ENCODE measurements around the gene BTF3L4.
A peak's percentile ranks its signal among the peaks of the same experiment; 100 is the strongest.
"Not testable (repeated sequence)": the region's sequence is repeated elsewhere in the genome, so short reads cannot be mapped to it uniquely, and the experiment has no call there.

Gene BTF3L4

GRCh38 chr1:52033190-52034049, 22.7 kb upstream of the BTF3L4 start, which contains the start of gene KTI12:
TSS of gene KTI12 (minus strand) at chr1:52033810. CDS start at chr1:52033761, 49 bp downstream.
- H3K4me1 ChIP-seq (ENCODE audit: control insufficient read depth, insufficient read depth, low read length): no peaks in the 10 kb centered on the region; the same call in 1 of the 2 replicates
- WGBS (ENCODE audit: insufficient coverage, insufficient read length): no CpG with 5 or more reads among the region's 78 CpGs
- no peaks in the 10 kb centered on the region for H3K36me3 ChIP-seq (ENCODE audit: control insufficient read depth, insufficient read depth, low read length)

GRCh38 chr1:52034050-52034384, 22.1 kb upstream of the BTF3L4 start:
- WGBS (ENCODE audit: insufficient coverage, insufficient read length): no CpG with 5 or more reads among the region's 2 CpGs
- Histone ChIP-seq H3K4me3 (ENCODE audit: low read length) (no peak overlapping the region), H3K4me1 (ENCODE audit: control insufficient read depth, insufficient read depth, low read length) (no peaks in the 10 kb centered on the region; the same call in 1 of the 2 replicates), H3K36me3 (ENCODE audit: control insufficient read depth, insufficient read depth, low read length) (no peaks in the 10 kb centered on the region), H3K9me3 (ENCODE audit: control insufficient read depth, insufficient read depth, low read length) (no peaks in the 10 kb centered on the region), H3K27me3 (ENCODE audit: control insufficient read depth, insufficient read depth, low read length) (no peaks in the 10 kb centered on the region), H3K27ac (ENCODE audit: low read length) (no peak overlapping the region)
- no peak for DNase-seq (ENCODE audit: low read depth, low spot score)

More at GRCh38 chr1:52033190-52034049, 22.7 kb upstream of the BTF3L4 start, which contains the start of gene KTI12:
- no peaks in the 10 kb centered on the region for H3K27me3 ChIP-seq (ENCODE audit: control insufficient read depth, insufficient read depth, low read length)
- no peak for DNase-seq (ENCODE audit: low read depth, low spot score)
- H3K27ac ChIP-seq (ENCODE audit: low read length): no peak within 1 kb of the TSS
- no peaks in the 10 kb centered on the region for H3K9me3 ChIP-seq (ENCODE audit: control insufficient read depth, insufficient read depth, low read length)
- peak within 1 kb of the TSS; percentile 95 for H3K4me3 ChIP-seq (ENCODE audit: low read length)

- H3K9me3 ChIP-seq (ENCODE audit: control insufficient read depth, insufficient read depth, low read length): no peaks in the 10 kb centered on the region
- no peak overlapping the region for H3K4me3 ChIP-seq (ENCODE audit: low read length)
- H3K27me3 ChIP-seq (ENCODE audit: control insufficient read depth, insufficient read depth, low read length): no peaks in the 10 kb centered on the region
- DNase-seq (ENCODE audit: low read depth, low spot score): no peak
- H3K36me3 ChIP-seq (ENCODE audit: control insufficient read depth, insufficient read depth, low read length): no peaks in the 10 kb centered on the region
- H3K4me1 ChIP-seq (ENCODE audit: control insufficient read depth, insufficient read depth, low read length): no peaks in the 10 kb centered on the region; the same call in 1 of the 2 replicates
- WGBS (ENCODE audit: insufficient coverage, insufficient read length): no CpG with 5 or more reads among the region's 5 CpGs
- H3K27ac ChIP-seq (ENCODE audit: low read length): no peak overlapping the region
These were observed 18.7 kb upstream of the BTF3L4 start for GRCh38 chr1:52037402-52037814.

GRCh38 chr1:52037909-52038308, 18.2 kb upstream of the BTF3L4 start:
- DNase-seq (ENCODE audit: low read depth, low spot score): no peak
- Histone ChIP-seq H3K36me3 (ENCODE audit: control insufficient read depth, insufficient read depth, low read length) (no peaks in the 10 kb centered on the region), H3K4me3 (ENCODE audit: low read length) (no peak overlapping the region), H3K27me3 (ENCODE audit: control insufficient read depth, insufficient read depth, low read length) (no peaks in the 10 kb centered on the region), H3K9me3 (ENCODE audit: control insufficient read depth, insufficient read depth, low read length) (no peaks in the 10 kb centered on the region), H3K4me1 (ENCODE audit: control insufficient read depth, insufficient read depth, low read length) (no peaks in the 10 kb centered on the region), H3K27ac (ENCODE audit: low read length) (no peak overlapping the region)
- WGBS (ENCODE audit: insufficient coverage, insufficient read length): no CpG with 5 or more reads among the region's 1 CpG

GRCh38 chr1:52041551-52042185, 14.4 kb upstream of the BTF3L4 start:
- H3K4me3 ChIP-seq (ENCODE audit: low read length): no peak overlapping the region
- WGBS (ENCODE audit: insufficient coverage, insufficient read length): no CpG with 5 or more reads among the region's 4 CpGs
- no peak overlapping the region for H3K27ac ChIP-seq (ENCODE audit: low read length)
- no peaks in the 10 kb centered on the region for H3K4me1 ChIP-seq (ENCODE audit: control insufficient read depth, insufficient read depth, low read length)
- no peak for DNase-seq (ENCODE audit: low read depth, low spot score)
- H3K9me3 ChIP-seq (ENCODE audit: control insufficient read depth, insufficient read depth, low read length): no peaks in the 10 kb centered on the region
- no peaks in the 10 kb centered on the region for H3K36me3 ChIP-seq (ENCODE audit: control insufficient read depth, insufficient read depth, low read length)
- no peaks in the 10 kb centered on the region for H3K27me3 ChIP-seq (ENCODE audit: control insufficient read depth, insufficient read depth, low read length)

- Histone ChIP-seq H3K27me3 (ENCODE audit: control insufficient read depth, insufficient read depth, low read length) (no peaks in the 10 kb centered on the region), H3K9me3 (ENCODE audit: control insufficient read depth, insufficient read depth, low read length) (no peaks in the 10 kb centered on the region), H3K36me3 (ENCODE audit: control insufficient read depth, insufficient read depth, low read length) (no peaks in the 10 kb centered on the region), H3K4me3 (ENCODE audit: low read length) (no peak overlapping the region), H3K4me1 (ENCODE audit: control insufficient read depth, insufficient read depth, low read length) (no peaks in the 10 kb centered on the region), H3K27ac (ENCODE audit: low read length) (no peak overlapping the region)
- no peak for DNase-seq (ENCODE audit: low read depth, low spot score)
- no CpG with 5 or more reads among the region's 2 CpGs for WGBS (ENCODE audit: insufficient coverage, insufficient read length)
These were observed 10.9 kb upstream of the BTF3L4 start for GRCh38 chr1:52045236-52045635.

GRCh38 chr1:52045666-52046195, 10.4 kb upstream of the BTF3L4 start:
- not testable (repeated sequence) for H3K4me1 ChIP-seq (ENCODE audit: control insufficient read depth, insufficient read depth, low read length); H3K9me3 ChIP-seq (ENCODE audit: control insufficient read depth, insufficient read depth, low read length); H3K27me3 ChIP-seq (ENCODE audit: control insufficient read depth, insufficient read depth, low read length); H3K36me3 ChIP-seq (ENCODE audit: control insufficient read depth, insufficient read depth, low read length); DNase-seq (ENCODE audit: low read depth, low spot score); H3K4me3 ChIP-seq (ENCODE audit: low read length); H3K27ac ChIP-seq (ENCODE audit: low read length)
- no CpG with 5 or more reads among the region's 4 CpGs for WGBS (ENCODE audit: insufficient coverage, insufficient read length)

- H3K36me3 ChIP-seq (ENCODE audit: control insufficient read depth, insufficient read depth, low read length); H3K4me1 ChIP-seq (ENCODE audit: control insufficient read depth, insufficient read depth, low read length); H3K27me3 ChIP-seq (ENCODE audit: control insufficient read depth, insufficient read depth, low read length); DNase-seq (ENCODE audit: low read depth, low spot score); H3K4me3 ChIP-seq (ENCODE audit: low read length); H3K27ac ChIP-seq (ENCODE audit: low read length); H3K9me3 ChIP-seq (ENCODE audit: control insufficient read depth, insufficient read depth, low read length): not testable (repeated sequence)
- no CpG with 5 or more reads among the region's 4 CpGs for WGBS (ENCODE audit: insufficient coverage, insufficient read length)
These were observed 6.8 kb upstream of the BTF3L4 start for GRCh38 chr1:52049337-52049736.

GRCh38 chr1:52053862-52054261, 2.2 kb upstream of the BTF3L4 start:
- DNase-seq (ENCODE audit: low read depth, low spot score): no peak
- H3K4me3 ChIP-seq (ENCODE audit: low read length): no peak overlapping the region; the same call in 1 of the 2 replicates
- H3K27me3 ChIP-seq (ENCODE audit: control insufficient read depth, insufficient read depth, low read length): no peaks in the 10 kb centered on the region
- no peaks in the 10 kb centered on the region for H3K9me3 ChIP-seq (ENCODE audit: control insufficient read depth, insufficient read depth, low read length)
- no peaks in the 10 kb centered on the region for H3K4me1 ChIP-seq (ENCODE audit: control insufficient read depth, insufficient read depth, low read length)
- H3K27ac ChIP-seq (ENCODE audit: low read length): no peak overlapping the region
- WGBS (ENCODE audit: insufficient coverage, insufficient read length): no CpG with 5 or more reads among the region's 1 CpG
- H3K36me3 ChIP-seq (ENCODE audit: control insufficient read depth, insufficient read depth, low read length): no peaks in the 10 kb centered on the region; the same call in 1 of the 2 replicates

GRCh38 chr1:52054496-52055065, 1.5 kb upstream of the BTF3L4 start:
- no peak for DNase-seq (ENCODE audit: low read depth, low spot score)
- Histone ChIP-seq H3K27me3 (ENCODE audit: control insufficient read depth, insufficient read depth, low read length) (no peaks in the 10 kb centered on the region), H3K36me3 (ENCODE audit: control insufficient read depth, insufficient read depth, low read length) (no peaks in the 10 kb centered on the region; the same call in 1 of the 2 replicates), H3K27ac (ENCODE audit: low read length) (no peak overlapping the region), H3K9me3 (ENCODE audit: control insufficient read depth, insufficient read depth, low read length) (no peaks in the 10 kb centered on the region), H3K4me1 (ENCODE audit: control insufficient read depth, insufficient read depth, low read length) (no peaks in the 10 kb centered on the region), H3K4me3 (ENCODE audit: low read length) (peak overlapping the region; percentile 88)
- WGBS (ENCODE audit: insufficient coverage, insufficient read length): no CpG with 5 or more reads among the region's 13 CpGs
